Measurements from ENCODE around the gene FBXO34.
A peak's percentile ranks its signal among the peaks of the same experiment; 100 is the strongest.

Gene FBXO34

GRCh38 chr14:55347748-55348147 lies 76.5 kb downstream of the FBXO34 start:
- DNase-seq (ENCODE audit: low spot score) = no peak

GRCh38 chr14:55348766-55349453 lies 77.7 kb downstream of the FBXO34 start:
- DNase-seq (ENCODE audit: low spot score) = no peak

GRCh38 chr14:55349565-55349964 lies 78.3 kb downstream of the FBXO34 start:
- no peak for DNase-seq (ENCODE audit: low spot score)

- DNase-seq (ENCODE audit: low spot score) = peak; percentile 29
Measured at GRCh38 chr14:55350461-55350860, 79.2 kb downstream of the FBXO34 start.

GRCh38 chr14:55351111-55351510 lies 79.9 kb downstream of the FBXO34 start:
- DNase-seq (ENCODE audit: low spot score) = no peak

- no peak for DNase-seq (ENCODE audit: low spot score)
Measured at GRCh38 chr14:55352201-55352600, 81.0 kb downstream of the FBXO34 start.

- no peak for DNase-seq (ENCODE audit: low spot score)
Measured at GRCh38 chr14:55353686-55354467, 82.7 kb downstream of the FBXO34 start.

- peak; percentile 79 for DNase-seq (ENCODE audit: low spot score)
Measured at GRCh38 chr14:55354500-55354899, 83.3 kb downstream of the FBXO34 start.

- no peak for DNase-seq (ENCODE audit: low spot score)
Measured at GRCh38 chr14:55355922-55356321, 84.7 kb downstream of the FBXO34 start.

GRCh38 chr14:55356913-55357312 lies 85.7 kb downstream of the FBXO34 start:
- DNase-seq (ENCODE audit: low spot score) = no peak

- no peak for DNase-seq (ENCODE audit: low spot score)
Measured at GRCh38 chr14:55359307-55359706, 88.1 kb downstream of the FBXO34 start.

GRCh38 chr14:55361190-55361589 lies 90.0 kb downstream of the FBXO34 start:
- no peak for DNase-seq (ENCODE audit: low spot score)

GRCh38 chr14:55366271-55366670 lies 95.0 kb downstream of the FBXO34 start:
- no peak for DNase-seq (ENCODE audit: low spot score)

GRCh38 chr14:55370883-55371455 lies 99.7 kb downstream of the FBXO34 start:
- no peak for DNase-seq (ENCODE audit: low spot score)

GRCh38 chr14:55372423-55372822 lies 101.2 kb downstream of the FBXO34 start:
- no peak for DNase-seq (ENCODE audit: low spot score)

- DNase-seq (ENCODE audit: low spot score) = no peak
Measured at GRCh38 chr14:55372825-55373224, 101.6 kb downstream of the FBXO34 start.

GRCh38 chr14:55373784-55374705 lies 102.8 kb downstream of the FBXO34 start:
- no peak for DNase-seq (ENCODE audit: low spot score)

- DNase-seq (ENCODE audit: low spot score) = no peak
Measured at GRCh38 chr14:55374771-55375170, 103.5 kb downstream of the FBXO34 start.

GRCh38 chr14:55377236-55377635 lies 106.0 kb downstream of the FBXO34 start:
- DNase-seq (ENCODE audit: low spot score) = no peak

GRCh38 chr14:55381040-55381439 lies 109.8 kb downstream of the FBXO34 start:
- no peak for DNase-seq (ENCODE audit: low spot score)

GRCh38 chr14:55381561-55381960 lies 110.3 kb downstream of the FBXO34 start:
- DNase-seq (ENCODE audit: low spot score) = no peak

GRCh38 chr14:55382483-55382882 lies 111.3 kb downstream of the FBXO34 start:
- DNase-seq (ENCODE audit: low spot score) = no peak
